CD4-positive, alpha-beta T cell treated with Interleukin-17A for 1 hour (primary cell): ENCODE measurements around the gene CILP2.

Experiments
- DNase-seq: peaks from one replicate; pipeline ENCODE4 v3.0.0-alpha.2; 2020

Gene CILP2, protein sequence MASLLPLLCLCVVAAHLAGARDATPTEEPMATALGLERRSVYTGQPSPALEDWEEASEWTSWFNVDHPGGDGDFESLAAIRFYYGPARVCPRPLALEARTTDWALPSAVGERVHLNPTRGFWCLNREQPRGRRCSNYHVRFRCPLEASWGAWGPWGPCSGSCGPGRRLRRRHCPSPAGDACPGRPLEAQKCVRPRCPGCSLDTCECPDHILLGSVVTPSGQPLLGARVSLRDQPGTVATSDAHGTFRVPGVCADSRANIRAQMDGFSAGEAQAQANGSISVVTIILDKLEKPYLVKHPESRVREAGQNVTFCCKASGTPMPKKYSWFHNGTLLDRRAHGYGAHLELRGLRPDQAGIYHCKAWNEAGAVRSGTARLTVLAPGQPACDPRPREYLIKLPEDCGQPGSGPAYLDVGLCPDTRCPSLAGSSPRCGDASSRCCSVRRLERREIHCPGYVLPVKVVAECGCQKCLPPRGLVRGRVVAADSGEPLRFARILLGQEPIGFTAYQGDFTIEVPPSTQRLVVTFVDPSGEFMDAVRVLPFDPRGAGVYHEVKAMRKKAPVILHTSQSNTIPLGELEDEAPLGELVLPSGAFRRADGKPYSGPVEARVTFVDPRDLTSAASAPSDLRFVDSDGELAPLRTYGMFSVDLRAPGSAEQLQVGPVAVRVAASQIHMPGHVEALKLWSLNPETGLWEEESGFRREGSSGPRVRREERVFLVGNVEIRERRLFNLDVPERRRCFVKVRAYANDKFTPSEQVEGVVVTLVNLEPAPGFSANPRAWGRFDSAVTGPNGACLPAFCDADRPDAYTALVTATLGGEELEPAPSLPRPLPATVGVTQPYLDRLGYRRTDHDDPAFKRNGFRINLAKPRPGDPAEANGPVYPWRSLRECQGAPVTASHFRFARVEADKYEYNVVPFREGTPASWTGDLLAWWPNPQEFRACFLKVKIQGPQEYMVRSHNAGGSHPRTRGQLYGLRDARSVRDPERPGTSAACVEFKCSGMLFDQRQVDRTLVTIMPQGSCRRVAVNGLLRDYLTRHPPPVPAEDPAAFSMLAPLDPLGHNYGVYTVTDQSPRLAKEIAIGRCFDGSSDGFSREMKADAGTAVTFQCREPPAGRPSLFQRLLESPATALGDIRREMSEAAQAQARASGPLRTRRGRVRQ

DNA sequence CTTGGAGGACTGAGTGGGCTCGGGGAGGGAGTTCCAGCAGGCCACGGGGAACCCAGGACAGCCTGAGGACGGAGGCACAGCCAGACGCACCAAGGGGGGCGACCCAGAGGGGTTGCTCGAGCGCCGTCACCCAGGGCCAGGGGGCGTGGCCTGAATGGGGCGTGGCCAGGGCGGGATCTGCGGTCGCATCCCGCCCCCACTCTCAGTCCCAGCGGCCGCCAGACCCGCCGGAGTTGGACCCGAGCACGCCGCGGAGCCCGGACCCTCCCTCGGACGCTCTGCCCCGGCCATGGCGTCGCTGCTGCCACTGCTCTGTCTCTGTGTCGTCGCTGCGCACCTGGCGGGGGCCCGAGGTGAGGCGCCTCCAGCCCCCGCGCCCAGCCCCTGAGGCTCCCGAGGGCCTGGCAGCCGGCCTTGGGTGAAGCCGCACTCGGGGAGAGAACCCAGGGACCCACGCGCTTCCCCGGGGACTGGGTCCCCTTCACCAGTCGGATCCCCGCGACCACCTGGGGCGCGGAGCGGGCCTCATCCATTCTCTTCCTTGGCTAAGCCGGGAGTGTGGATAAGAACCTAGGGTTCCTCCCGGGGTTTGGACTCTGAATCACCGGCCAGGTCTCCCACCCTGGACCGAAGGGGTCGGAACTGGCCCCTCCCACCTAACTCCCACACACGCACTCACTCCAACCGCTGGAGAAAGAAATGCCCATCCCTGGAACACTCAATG, at the start of gene CILP2:
TSS of gene CILP2 (plus strand) at position 205 of the 724 bp plus-strand sequence. CDS start at position 290, 85 bp downstream.
- DNase-seq = peak; percentile 41

DNA sequence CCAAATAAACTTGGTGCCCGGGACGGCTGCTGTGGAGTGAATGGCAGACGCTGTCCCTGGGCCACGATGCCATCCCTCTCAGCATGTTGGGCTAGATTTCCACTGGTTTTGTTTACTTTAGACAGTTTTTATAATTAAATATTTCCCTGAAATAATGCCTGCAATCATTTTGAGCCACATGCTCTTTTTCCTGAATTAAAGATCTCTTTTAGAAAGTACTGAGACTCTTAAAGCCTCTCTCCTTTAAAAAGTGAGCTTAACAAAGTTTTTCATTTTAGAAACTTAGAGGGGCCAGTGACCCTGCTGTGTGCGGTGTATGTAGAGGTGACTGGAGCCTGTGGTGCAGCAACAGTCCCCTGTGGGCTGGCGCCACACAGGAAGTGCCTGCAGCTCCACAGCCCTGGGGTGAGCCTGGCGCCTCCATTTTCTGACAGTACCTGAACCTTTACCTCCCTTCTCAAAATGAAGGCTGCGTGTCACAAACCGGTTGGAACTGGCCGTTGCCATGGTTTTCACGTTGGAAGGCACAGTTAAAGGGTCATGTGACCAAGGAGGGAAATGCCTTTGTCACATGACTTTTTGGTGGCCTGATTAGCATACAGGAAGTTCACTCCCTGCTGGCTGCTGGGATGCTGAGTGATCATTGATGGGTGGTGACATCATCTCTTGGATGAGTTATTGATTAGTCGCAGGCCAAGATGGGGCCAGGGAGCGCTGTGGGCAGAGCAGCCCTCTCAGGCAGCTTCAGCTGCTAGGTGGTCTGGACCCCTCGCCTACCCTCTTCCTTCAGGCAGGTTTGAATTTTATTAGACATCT, 49.0 kb upstream of the CILP2 start:
- peak; percentile 98 for DNase-seq

DNA sequence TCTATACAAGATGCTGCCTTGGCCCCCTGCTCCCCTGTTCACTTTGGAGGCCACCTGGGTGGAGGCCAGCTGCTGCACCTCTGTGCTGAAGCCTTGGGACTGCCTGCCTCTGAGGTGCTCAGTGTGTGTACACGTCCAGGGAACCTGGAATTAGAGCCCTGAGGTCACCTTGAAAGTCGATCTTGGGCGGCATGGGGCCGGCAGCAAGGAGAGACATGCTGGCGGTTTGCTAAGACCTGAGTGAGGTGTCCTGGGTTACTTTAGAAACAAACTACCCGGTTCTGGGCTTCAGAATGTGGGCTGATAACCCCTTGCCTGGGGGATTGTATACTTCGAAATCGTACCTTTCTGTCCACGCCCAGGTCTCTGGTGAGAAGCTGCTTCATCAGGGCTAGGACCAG, 48.3 kb upstream of the CILP2 start:
- no peak for DNase-seq

DNA sequence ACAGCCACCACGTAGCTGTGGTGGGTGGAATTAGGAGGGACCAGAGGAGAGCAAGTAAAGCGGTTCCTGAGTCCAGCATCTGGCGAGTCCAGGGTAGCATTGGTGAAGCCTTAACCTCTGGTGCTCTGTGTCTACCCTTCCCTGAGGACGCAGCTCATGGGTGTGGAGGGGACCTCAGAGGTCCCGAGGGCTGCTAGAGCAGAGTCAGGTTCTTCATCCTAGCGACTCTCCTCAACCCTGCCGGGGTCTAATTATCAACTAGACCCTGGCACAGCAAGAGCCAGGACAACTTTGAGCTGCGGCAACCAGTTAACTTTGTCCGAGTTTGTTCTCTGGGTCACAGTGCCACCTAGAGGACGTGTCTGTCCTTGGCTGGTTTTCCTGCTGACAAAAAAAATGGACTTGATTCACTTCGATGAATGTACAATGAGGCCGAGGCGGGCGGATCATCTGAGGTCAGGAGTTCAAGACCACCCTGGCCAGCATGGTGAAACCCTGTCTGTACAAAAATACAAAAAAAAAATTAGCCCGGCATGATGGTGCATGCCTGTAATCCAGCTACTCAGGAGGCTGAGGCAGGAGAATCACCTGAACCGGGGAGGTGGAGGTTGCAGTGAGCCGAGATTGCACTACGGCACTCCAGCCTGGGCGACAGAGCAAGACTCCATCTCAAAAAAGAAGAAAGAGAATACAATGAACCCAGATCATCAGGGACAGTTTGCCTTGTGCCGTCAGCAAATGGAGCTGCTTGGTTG, 47.7 kb upstream of the CILP2 start:
- DNase-seq = peak; percentile 90

DNA sequence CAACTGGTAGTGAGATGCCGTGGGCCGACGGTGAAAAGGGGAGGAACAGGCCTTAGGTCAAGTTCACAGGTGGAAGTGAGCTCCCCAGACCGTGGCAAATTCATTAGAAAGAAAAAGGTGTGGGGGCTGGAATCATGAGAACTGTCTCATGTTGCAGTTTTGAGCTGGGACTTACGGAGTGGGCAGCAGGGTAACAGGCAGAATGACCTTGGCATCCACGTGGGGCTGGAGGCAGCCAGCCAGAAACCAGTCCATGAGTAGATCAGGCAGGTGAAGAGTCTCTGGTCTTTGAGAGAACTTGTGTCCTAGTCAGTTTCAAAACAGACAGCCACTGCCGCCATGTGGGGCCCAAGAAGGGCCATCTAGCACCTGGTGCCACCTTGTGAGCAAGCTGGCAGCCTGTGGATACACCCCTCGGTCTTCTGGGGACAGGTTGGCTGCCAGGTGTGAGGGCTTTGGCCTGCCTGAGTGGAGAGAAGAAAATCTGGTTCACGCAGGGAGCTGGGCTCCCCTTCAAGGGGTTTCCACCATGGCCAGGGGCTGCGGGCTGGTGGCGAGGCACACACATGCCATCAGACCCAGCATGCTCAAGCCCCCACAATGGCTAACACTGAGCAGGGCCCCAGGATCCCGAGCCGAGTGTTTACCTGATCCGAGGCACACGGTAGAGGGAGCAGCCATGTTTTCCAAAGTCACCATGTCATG, 46.6 kb upstream of the CILP2 start:
- DNase-seq = no peak

DNA sequence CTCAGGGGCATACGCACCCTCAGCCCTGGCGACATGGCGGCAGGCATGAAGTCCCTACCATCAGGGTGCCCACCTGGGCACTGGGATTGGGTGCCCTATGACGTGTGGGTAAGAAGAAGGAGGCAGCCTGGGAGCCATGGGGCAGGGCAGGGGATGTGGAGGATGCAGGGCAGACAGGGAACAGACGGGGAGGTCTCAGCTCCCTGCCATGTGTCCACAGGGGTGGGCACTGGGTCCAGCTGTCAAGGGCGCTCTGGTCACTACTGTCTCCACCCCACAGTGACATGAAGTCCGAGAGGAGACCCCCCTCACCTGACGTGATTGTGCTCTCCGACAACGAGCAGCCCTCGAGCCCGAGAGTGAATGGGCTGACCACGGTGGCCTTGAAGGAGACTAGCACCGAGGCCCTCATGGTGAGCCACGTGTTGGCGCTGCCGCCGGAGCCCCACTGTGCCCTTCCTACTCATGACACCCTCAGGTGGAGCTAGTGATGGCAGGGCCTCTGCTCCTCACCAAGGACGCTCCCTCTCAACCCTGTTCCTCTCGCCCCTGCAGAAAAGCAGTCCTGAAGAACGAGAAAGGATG, 45.9 kb upstream of the CILP2 start:
- no peak for DNase-seq

DNA sequence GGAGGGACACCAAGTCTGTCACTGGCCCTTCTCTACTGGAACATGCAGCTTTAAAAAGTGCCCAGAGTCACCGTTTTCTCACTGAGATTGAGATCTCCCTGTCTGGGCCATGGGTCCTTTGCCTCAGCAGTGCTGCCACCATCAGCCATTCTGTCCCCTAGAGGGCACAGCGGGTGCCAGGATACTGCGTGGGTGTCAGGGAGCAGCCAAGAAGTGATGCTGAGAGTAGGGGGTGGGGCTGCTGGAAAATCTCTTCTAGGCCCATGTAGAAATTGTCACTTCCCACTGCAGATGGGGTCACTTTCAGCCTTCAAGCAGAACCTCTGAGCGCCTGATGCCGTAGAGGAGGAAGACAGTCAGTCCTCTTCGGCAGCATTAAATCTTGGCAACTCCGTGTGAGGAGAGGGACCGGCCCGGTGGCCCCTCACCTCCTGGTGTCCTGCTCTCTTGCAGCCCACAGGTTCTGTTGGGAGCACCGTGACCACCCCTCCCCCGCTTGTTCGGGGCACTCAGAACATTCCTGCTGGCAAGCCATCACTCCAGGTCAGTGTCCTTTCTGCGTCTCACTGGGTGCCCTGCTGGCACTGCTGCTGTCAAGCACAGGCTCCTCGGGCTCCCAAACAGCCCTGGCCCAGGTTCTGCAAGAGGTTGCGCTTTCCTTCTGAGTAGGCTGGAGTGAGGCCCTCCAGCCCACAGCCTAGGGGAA, 44.1 kb upstream of the CILP2 start:
- no peak for DNase-seq

DNA sequence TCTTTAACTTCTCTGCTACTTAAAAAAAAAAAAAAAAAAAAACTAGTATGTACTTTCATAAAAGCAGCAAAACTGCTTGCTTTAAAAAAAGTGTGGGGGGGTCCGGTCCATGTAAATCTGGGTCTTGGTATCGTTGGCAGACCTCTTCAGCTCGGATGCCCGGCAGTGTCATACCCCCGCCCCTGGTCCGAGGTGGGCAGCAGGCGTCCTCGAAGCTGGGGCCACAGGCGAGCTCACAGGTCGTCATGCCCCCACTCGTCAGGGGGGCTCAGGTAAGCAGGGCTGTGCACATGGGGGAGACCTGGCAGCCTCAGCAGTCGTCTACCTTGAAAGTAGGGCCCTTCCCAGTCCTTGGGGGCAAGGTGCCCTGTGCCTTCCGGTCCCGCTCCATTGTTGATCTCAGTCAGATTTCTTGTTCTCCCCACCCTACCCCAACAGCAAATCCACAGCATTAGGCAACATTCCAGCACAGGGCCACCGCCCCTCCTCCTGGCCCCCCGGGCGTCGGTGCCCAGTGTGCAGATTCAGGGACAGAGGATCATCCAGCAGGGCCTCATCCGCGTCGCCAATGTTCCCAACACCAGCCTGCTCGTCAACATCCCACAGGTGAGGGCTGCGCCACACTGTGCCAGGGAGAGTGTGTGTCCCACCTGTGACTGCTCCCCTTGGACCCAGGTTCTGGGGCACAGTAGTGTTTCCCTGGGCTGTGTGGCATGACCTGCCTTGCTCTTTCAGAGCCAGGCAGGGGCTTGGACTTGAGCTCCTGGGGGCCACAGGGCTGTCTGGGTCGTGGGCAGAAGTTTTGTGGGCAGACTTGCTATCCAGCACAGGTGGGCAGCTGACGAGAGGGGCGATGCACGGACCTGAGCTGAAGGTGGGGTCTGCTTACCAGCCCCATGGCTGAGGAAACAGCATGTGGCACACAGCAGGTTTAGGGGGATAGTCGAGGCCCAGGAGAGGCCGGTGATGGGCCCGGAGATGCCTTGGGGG, 42.2 kb upstream of the CILP2 start:
- no peak for DNase-seq

DNA sequence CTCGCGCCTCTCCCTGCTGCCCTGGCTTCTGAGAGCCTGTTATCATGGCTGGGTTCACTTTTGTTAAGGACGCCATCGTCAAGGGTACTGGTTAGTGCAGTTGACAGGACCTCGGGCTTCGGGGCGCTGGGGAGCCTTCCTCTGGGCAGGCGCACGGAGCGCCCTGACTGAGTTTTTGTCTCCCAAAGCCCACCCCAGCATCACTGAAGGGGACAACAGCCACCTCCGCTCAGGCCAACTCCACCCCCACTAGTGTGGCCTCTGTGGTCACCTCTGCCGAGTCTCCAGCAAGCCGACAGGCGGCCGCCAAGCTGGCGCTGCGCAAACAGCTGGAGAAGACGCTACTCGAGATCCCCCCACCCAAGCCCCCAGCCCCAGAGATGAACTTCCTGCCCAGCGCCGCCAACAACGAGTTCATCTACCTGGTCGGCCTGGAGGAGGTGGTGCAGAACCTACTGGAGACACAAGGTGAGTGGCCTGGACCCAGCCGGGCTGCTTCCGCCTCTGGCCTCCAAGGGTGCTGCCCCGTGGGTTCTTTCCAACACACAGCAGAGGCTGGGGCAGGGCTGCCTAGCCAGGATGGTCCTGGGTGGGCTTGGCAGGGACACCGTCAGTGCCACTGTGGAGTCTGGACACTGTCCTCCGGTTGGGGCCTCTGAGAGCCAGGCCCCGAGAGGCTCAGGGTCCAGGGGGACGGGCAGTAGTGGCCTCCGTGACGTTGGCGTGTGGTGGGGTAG, 39.6 kb upstream of the CILP2 start:
- no peak for DNase-seq

DNA sequence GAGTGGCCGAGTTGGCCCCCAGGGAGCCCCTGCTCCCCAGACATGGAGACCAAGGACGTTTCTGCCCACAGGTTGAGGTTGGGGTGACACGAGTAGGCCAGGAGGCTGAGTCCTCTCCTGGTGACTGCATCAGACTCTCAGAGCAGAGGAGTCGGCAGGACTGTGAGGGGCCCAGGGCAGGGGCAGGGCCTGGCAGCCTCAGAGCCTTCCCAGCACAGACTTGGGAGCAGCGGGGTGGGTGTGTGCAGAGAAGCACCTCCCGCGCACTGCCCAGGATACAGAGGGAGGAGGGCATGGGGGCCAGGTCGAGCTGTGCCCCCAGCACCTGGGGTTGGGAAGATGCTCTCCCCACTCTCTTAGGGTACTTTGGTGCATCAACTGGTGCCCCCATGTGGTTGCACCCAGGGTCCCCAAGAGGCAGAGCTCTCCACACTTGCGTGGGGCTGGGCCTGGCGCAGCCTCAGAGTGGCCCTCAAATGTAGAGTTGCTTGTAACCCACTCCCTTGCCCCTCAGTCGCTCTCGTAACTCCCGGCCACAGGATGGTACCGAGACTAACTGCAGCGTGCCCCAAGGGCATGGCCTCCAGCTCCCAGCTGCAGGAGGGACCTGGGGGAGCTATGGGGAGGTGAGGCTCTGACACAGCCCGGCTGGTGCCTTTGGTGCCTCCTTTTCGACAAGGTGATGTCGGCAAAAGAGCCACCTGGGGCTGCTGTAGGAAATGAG, 38.6 kb upstream of the CILP2 start:
- no peak for DNase-seq

DNA sequence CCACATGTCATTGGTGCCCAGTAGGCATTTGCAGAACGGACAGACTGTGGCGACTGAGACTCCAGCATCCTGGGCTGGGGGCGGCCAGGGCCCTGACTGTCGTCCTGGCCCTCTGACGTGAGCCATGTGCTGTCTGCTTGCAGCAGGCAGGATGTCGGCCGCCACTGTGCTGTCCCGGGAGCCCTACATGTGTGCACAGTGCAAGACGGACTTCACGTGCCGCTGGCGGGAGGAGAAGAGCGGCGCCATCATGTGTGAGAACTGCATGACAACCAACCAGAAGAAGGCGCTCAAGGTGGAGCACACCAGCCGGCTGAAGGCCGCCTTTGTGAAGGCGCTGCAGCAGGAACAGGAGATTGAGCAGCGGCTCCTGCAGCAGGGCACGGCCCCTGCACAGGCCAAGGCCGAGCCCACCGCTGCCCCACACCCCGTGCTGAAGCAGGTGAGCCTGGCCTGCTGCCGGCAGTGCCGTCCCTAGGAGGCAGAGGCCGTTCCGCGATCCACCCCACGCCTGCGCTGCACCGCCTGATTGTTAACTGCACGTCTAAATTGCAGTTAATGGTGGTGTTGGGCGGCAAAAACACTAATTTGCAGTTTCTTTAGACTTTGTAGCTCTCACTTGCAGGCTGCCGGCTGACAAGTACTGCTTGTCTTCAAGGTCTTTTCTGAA, 37.0 kb upstream of the CILP2 start:
- no peak for DNase-seq

DNA sequence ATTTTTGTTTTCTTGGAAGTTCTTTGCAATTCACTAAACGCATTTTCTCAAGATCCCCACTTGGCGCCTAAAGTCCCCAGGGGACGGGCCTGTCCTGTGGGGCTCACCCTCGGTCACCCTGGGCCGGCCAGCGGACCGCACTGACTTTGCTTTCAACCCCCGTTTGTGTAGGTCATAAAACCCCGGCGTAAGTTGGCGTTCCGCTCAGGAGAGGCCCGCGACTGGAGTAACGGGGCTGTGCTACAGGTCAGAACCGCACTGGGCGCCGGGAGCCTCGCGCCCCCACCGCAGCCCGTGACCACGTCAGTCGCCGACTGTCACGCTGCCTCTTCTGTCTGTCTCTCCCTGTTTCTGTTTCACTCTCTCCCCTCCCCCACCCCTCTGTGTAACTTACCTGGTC, 36.3 kb upstream of the CILP2 start:
- DNase-seq = no peak

DNA sequence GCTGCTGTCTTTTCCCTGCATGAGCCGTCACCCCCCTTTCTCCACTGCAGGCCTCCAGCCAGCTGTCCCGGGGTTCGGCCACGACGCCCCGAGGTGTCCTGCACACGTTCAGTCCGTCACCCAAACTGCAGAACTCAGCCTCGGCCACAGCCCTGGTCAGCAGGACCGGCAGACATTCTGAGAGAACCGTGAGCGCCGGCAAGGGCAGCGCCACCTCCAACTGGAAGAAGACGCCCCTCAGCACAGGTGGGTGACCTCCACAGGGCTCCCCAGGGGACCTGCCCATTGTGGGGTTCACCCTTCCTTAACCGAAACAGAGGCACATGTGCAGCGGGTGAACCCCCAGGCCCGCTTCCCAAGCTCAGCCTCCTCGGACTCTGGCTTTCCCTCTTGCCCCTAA, 35.8 kb upstream of the CILP2 start:
- no peak for DNase-seq

DNA sequence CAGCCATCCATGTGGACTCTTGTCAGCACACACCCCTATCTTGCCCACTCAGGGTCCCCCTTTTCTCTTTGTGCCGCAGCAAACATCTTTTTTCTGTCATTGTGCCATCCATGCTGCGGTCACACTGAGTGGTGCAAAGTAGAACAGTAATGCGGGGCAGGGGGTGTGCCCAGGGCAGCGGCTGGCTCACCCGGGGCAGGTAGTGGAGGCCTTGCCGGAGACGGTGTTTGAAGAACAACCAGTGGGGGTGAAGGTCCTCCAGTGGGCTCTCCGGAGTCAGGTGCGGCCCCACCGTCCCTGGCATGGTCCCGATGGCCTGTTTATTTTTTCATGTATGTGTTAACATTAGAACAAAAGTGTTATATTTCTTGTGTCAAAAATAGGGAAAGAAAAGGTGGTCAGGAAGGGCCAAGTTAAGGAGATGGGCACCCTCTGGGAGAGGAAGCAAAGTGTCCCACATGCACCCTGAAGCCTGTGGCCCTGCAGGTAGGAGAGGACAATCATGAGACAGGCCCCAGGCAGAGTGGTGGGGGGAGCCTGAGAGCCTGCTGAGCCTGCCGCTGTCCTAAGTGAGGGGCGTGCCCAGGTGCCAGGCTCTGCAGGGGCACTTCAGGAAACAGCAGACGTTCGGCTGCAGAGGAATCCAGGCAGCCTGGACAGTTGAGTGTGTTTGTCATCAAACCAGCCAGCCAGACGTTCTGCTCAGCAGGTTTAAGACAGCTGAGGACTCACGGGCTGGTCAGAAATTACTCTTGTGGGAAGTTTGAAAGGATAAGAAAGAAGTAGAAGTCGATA, 35.1 kb upstream of the CILP2 start:
- no peak for DNase-seq
